K562 (cell line): ENCODE measurements around the gene CEP250. TPM values are rescaled to one million over a fixed set of nuclear protein-coding genes. Genes with fewer than 3 reads are reported as not detected.

Source experiments
- PHF8 ChIP-seq: fragments of 200-600 bp; sonication (generic); IDR thresholded peaks from 2 replicates; pipeline ENCODE4 v1.6.1; 2012; ENCODE audit warnings: mixed run types, mild to moderate bottlenecking, inconsistent platforms, low read length, moderate library complexity, borderline replicate concordance
- POLR2H ChIP-seq: IDR thresholded peaks from 2 replicates; pipeline ENCODE4 v1.6.1; 2016; ENCODE audit warnings: missing genetic modification characterization, low read depth, mild to moderate bottlenecking, control low read depth, missing compliant biosample characterization, moderate library complexity
- RBM17 ChIP-seq: fragments of 200-400 bp; formaldehyde crosslinking; IDR thresholded peaks from 2 replicates; pipeline ENCODE4 v1.6.1; 2017; ENCODE audit warnings: low read depth, mild to moderate bottlenecking, low read length, borderline replicate concordance
- TAF9B ChIP-seq: fragments of 450-650 bp; IDR thresholded peaks from 2 replicates; pipeline ENCODE4 v1.6.1; 2018; ENCODE audit warnings: mild to moderate bottlenecking; ENCODE audit not compliant: partially characterized antibody
- ZFX ChIP-seq: sonication (generic); formaldehyde crosslinking; IDR thresholded peaks from 2 replicates; pipeline ENCODE4 v1.8.0; 2022; ENCODE audit warnings: mild to moderate bottlenecking, missing genetic modification reagents, moderate library complexity
- ZNF143 ChIP-seq: sonication (generic); formaldehyde crosslinking; IDR thresholded peaks from 2 replicates; pipeline ENCODE4 v1.9.0; 2022; ENCODE audit warnings: mild to moderate bottlenecking, missing genetic modification reagents
- polyA plus RNA-seq, 8 experiments: library from polyadenylated mRNA; depleted of rRNA in 4 of 8; stranded (reverse) in 5 of 8; unstranded in 3 of 8; fragments of >200 nt; fragmentation: Nextera tagmentation in 2 of 8; fragmentation: Illumina TruSeq in 1 of 8; extraction: Ambion mirVana in 2 of 8; extraction: Trizol in 1 of 8; gene quantifications; 2 replicates each; pipeline versions ENCODE4 v1.2.1 to v1.2.3, GENCODE V29; 2011 to 2014; ENCODE audit warnings: inconsistent platforms in 1 of 8, missing spikeins in 1 of 8
- total RNA-seq, 7 experiments: library from RNA; depleted of rRNA in 6 of 7; stranded (reverse); fragments of >200 nt in 6 of 7; fragmentation: Illumina TruSeq in 2 of 7; extraction: Trizol in 2 of 7; gene quantifications; 2 replicates each; pipeline versions ENCODE4 v1.2.1 to v1.2.3, GENCODE V29; 2011 to 2021; ENCODE audit warnings: low replicate concordance in 1 of 7
- TF ChIP-seq, protein P1 (sequence below): fragments of 150-350 bp; conservative IDR thresholded peaks from 2 replicates; pipeline ENCODE4 v1.6.1; 2014; ENCODE audit warnings: low read length
- TF ChIP-seq, protein P2 (sequence below): sonication (generic); formaldehyde crosslinking; IDR thresholded peaks from 2 replicates; pipeline ENCODE4 v1.8.1; 2023; ENCODE audit warnings: mild to moderate bottlenecking, missing genetic modification reagents, moderate library complexity
- TF ChIP-seq, protein P3 (sequence below): IDR thresholded peaks from 2 replicates; pipeline ENCODE4 v1.6.1; 2016; ENCODE audit warnings: missing genetic modification characterization, missing compliant biosample characterization
- TF ChIP-seq, protein P4 (sequence below): fragments of 450-650 bp; IDR thresholded peaks from 2 replicates; pipeline ENCODE4 v1.6.1; 2016; ENCODE audit warnings: low read depth

Gene CEP250
- total and polyA plus RNA-seq, 9 of the 15 experiments (the other 6 are each of a cell fraction or from before 2014, with no cell fraction given) = 2.5 to 41.9 (median 20.5) TPM

DNA sequence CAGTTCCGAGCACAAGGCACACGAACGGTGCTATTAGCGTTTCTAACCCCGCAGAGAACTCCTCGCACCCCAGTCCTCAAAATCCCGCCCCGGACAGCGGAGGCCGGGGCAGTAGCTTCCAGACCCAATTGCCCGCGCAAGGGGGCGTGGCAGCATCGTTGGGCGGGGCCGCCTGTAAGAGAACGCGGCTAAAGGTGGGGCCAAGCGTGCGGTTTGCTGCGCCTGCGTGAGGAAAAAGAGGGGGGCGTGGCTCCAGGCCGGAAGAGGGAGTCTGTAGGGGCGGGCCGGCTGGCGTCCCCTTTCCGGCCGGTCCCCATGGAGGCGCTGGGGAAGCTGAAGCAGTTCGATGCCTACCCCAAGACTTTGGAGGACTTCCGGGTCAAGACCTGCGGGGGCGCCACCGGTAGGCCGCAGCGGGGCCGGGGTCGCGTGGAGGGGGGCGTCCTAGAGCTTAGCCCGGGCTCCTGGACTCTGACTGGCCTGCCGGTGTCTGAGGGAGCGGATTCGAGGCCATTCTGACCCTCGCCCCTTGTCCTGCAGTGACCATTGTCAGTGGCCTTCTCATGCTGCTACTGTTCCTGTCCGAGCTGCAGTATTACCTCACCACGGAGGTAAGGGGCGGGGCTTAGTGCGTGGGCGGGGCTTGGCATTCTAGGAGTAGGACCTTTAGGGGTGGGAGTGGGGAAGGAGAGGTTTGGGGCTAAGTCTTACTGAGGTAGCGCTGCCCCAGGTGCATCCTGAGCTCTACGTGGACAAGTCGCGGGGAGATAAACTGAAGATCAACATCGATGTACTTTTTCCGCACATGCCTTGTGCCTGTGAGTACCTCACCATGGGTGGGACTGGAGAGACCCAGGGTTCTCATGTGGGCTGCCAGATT lies 86.6 kb downstream of the CEP250 start, which contains the start of gene ERGIC3 (continued):
- TF ChIP-seq, protein P1, sequence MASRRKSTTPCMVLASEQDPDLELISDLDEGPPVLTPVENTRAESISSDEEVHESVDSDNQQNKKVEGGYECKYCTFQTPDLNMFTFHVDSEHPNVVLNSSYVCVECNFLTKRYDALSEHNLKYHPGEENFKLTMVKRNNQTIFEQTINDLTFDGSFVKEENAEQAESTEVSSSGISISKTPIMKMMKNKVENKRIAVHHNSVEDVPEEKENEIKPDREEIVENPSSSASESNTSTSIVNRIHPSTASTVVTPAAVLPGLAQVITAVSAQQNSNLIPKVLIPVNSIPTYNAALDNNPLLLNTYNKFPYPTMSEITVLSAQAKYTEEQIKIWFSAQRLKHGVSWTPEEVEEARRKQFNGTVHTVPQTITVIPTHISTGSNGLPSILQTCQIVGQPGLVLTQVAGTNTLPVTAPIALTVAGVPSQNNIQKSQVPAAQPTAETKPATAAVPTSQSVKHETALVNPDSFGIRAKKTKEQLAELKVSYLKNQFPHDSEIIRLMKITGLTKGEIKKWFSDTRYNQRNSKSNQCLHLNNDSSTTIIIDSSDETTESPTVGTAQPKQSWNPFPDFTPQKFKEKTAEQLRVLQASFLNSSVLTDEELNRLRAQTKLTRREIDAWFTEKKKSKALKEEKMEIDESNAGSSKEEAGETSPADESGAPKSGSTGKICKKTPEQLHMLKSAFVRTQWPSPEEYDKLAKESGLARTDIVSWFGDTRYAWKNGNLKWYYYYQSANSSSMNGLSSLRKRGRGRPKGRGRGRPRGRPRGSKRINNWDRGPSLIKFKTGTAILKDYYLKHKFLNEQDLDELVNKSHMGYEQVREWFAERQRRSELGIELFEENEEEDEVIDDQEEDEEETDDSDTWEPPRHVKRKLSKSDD = no peak
- TF ChIP-seq TAF9B (peak; percentile 33), RBM17 (no peak), ZFX (CRISPR knock-in tag) (peak; percentile 91), ZNF143 (CRISPR knock-in tag) (no peak), PHF8 (peak; percentile 92; the same call in 1 of the 2 replicates), POLR2H (tag) (no peak)
- TF ChIP-seq, protein P2, sequence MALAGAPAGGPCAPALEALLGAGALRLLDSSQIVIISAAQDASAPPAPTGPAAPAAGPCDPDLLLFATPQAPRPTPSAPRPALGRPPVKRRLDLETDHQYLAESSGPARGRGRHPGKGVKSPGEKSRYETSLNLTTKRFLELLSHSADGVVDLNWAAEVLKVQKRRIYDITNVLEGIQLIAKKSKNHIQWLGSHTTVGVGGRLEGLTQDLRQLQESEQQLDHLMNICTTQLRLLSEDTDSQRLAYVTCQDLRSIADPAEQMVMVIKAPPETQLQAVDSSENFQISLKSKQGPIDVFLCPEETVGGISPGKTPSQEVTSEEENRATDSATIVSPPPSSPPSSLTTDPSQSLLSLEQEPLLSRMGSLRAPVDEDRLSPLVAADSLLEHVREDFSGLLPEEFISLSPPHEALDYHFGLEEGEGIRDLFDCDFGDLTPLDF (CRISPR knock-in tag) = peak; percentile 82
- TF ChIP-seq, protein P3, sequence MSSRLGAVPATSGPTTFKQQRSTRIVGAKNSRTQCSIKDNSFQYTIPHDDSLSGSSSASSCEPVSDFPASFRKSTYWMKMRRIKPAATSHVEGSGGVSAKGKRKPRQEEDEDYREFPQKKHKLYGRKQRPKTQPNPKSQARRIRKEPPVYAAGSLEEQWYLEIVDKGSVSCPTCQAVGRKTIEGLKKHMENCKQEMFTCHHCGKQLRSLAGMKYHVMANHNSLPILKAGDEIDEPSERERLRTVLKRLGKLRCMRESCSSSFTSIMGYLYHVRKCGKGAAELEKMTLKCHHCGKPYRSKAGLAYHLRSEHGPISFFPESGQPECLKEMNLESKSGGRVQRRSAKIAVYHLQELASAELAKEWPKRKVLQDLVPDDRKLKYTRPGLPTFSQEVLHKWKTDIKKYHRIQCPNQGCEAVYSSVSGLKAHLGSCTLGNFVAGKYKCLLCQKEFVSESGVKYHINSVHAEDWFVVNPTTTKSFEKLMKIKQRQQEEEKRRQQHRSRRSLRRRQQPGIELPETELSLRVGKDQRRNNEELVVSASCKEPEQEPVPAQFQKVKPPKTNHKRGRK (tag) = no peak
- TF ChIP-seq, protein P4, sequence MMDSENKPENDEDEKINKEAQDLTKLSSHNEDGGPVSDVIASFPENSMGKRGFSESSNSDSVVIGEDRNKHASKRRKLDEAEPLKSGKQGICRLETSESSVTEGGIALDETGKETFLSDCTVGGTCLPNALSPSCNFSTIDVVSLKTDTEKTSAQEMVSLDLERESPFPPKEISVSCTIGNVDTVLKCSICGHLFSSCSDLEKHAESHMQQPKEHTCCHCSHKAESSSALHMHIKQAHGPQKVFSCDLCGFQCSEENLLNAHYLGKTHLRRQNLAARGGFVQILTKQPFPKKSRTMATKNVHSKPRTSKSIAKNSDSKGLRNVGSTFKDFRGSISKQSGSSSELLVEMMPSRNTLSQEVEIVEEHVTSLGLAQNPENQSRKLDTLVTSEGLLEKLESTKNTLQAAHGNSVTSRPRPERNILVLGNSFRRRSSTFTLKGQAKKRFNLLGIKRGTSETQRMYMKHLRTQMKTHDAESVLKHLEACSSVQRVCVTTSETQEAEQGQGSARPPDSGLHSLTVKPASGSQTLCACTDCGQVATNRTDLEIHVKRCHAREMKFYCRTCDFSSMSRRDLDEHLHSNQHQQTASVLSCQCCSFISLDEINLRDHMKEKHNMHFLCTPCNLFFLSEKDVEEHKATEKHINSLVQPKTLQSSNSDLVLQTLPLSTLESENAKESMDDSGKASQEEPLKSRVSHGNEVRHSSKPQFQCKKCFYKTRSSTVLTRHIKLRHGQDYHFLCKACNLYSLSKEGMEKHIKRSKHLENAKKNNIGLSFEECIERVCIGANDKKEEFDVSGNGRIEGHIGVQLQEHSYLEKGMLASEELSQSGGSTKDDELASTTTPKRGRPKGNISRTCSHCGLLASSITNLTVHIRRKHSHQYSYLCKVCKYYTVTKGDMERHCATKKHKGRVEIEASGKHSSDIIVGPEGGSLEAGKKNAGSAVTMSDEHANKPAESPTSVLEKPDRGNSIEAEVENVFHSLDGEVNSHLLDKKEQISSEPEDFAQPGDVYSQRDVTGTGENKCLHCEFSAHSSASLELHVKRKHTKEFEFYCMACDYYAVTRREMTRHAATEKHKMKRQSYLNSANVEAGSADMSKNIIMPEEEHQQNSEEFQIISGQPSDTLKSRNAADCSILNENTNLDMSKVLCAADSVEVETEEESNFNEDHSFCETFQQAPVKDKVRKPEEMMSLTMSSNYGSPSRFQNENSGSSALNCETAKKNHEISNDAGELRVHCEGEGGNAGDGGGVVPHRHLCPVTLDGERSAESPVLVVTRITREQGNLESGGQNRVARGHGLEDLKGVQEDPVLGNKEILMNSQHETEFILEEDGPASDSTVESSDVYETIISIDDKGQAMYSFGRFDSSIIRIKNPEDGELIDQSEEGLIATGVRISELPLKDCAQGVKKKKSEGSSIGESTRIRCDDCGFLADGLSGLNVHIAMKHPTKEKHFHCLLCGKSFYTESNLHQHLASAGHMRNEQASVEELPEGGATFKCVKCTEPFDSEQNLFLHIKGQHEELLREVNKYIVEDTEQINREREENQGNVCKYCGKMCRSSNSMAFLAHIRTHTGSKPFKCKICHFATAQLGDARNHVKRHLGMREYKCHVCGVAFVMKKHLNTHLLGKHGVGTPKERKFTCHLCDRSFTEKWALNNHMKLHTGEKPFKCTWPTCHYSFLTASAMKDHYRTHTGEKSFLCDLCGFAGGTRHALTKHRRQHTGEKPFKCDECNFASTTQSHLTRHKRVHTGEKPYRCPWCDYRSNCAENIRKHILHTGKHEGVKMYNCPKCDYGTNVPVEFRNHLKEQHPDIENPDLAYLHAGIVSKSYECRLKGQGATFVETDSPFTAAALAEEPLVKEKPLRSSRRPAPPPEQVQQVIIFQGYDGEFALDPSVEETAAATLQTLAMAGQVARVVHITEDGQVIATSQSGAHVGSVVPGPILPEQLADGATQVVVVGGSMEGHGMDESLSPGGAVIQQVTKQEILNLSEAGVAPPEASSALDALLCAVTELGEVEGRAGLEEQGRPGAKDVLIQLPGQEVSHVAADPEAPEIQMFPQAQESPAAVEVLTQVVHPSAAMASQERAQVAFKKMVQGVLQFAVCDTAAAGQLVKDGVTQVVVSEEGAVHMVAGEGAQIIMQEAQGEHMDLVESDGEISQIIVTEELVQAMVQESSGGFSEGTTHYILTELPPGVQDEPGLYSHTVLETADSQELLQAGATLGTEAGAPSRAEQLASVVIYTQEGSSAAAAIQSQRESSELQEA = no peak
